Progenitor cell of endocrine pancreas (in vitro differentiated cells): ENCODE data around the gene CCDC88C. TPM values are rescaled to one million over a fixed set of nuclear protein-coding genes. Genes with fewer than 3 reads are reported as not detected.

ENCODE experiments used
- DNase-seq: peaks from one replicate; pipeline ENCODE4 v3.0.0; 2021; ENCODE audit warnings: low spot score; ENCODE audit not compliant: unreplicated experiment
- H3K27ac Mint-ChIP-seq: 2 replicates; pipeline ENCODE4 v1.8.0; 2021; ENCODE audit warnings: mild to moderate bottlenecking, moderate library complexity, mixed read lengths
- H3K27me3 Mint-ChIP-seq: 2 replicates; pipeline ENCODE4 v1.8.0; 2021; ENCODE audit warnings: mixed read lengths
- H3K36me3 Mint-ChIP-seq: 2 replicates; pipeline ENCODE4 v1.8.0; 2022; ENCODE audit warnings: mixed read lengths; ENCODE audit not compliant: insufficient read depth
- H3K4me1 Mint-ChIP-seq: 2 replicates; pipeline ENCODE4 v1.8.0; 2021; ENCODE audit warnings: low read depth, mixed read lengths
- H3K4me3 Mint-ChIP-seq: 2 replicates; pipeline ENCODE4 v1.8.0; 2021; ENCODE audit warnings: low read depth, mild to moderate bottlenecking, moderate library complexity, mixed read lengths
- H3K9me3 Mint-ChIP-seq: 2 replicates; pipeline ENCODE4 v1.8.0; 2021; ENCODE audit warnings: low read depth, mixed read lengths
- CTCF ChIP-seq: fragments of 200-600 bp; sonication (generic); IDR thresholded peaks from one replicate; pipeline ENCODE4 v1.5.0; 2021; ENCODE audit warnings: antibody characterized with exemption, mild to moderate bottlenecking; ENCODE audit not compliant: unreplicated experiment
- total RNA-seq: library from RNA; stranded (reverse); gene quantifications from 2 replicates; pipeline ENCODE4 v1.2.1, GENCODE V29; 2021

The CCDC88C gene
- total RNA-seq, 1 donor from 2014 or later: 78.1 TPM

- no peak for TF ChIP-seq CTCF
- Mint-ChIP-seq H3K4me1 (peaks cover 43% of the 10 kb centered on the region), H3K27ac (peak overlapping the region; percentile 72), H3K36me3 (peaks cover 2% of the 10 kb centered on the region), H3K27me3 (no peaks in the 10 kb centered on the region), H3K4me3 (peak overlapping the region; percentile 95), H3K9me3 (no peaks in the 10 kb centered on the region)
- no peak for DNase-seq
These were observed 888 bp downstream of the CCDC88C start for GRCh38 chr14:91416744-91417119.

GRCh38 chr14:91415794-91416743 is 1.6 kb downstream of the CCDC88C start:
- Mint-ChIP-seq H3K4me1 (peaks cover 45% of the 10 kb centered on the region), H3K36me3 (peaks cover 4% of the 10 kb centered on the region), H3K9me3 (no peaks in the 10 kb centered on the region), H3K27ac (peak overlapping the region; percentile 72), H3K4me3 (peak overlapping the region; percentile 95), H3K27me3 (no peaks in the 10 kb centered on the region)
- no peak for DNase-seq
- TF ChIP-seq CTCF: no peak

GRCh38 chr14:91414475-91414833 is 3.2 kb downstream of the CCDC88C start:
- Mint-ChIP-seq H3K27me3 (no peaks in the 10 kb centered on the region), H3K4me1 (peaks cover 47% of the 10 kb centered on the region), H3K36me3 (peaks cover 9% of the 10 kb centered on the region), H3K9me3 (no peaks in the 10 kb centered on the region), H3K4me3 (peak overlapping the region; percentile 47), H3K27ac (peak overlapping the region; percentile 25)
- no peak for TF ChIP-seq CTCF
- DNase-seq: no peak

GRCh38 chr14:91413547-91414474 is 3.8 kb downstream of the CCDC88C start:
- no peaks in the 10 kb centered on the region for H3K27me3 Mint-ChIP-seq
- peaks cover 11% of the 10 kb centered on the region for H3K36me3 Mint-ChIP-seq
- TF ChIP-seq CTCF: no peak
- no peaks in the 10 kb centered on the region for H3K9me3 Mint-ChIP-seq
- peak overlapping the region; percentile 49 for H3K4me3 Mint-ChIP-seq
- peaks cover 47% of the 10 kb centered on the region for H3K4me1 Mint-ChIP-seq
- H3K27ac Mint-ChIP-seq: peak overlapping the region; percentile 74
- DNase-seq: peak; percentile 62

GRCh38 chr14:91412939-91413338 is 4.7 kb downstream of the CCDC88C start:
- Mint-ChIP-seq H3K9me3 (no peaks in the 10 kb centered on the region), H3K36me3 (peaks cover 17% of the 10 kb centered on the region), H3K4me1 (peaks cover 47% of the 10 kb centered on the region), H3K27ac (peak overlapping the region; percentile 74), H3K27me3 (no peaks in the 10 kb centered on the region), H3K4me3 (no peak overlapping the region)
- TF ChIP-seq CTCF: no peak
- DNase-seq: no peak
